C4-2B (cell line): ENCODE results near the gene EEIG1.

Experiments used
- ZFX ChIP-seq: fragments of 450-650 bp; IDR thresholded peaks from 2 replicates; pipeline ENCODE4 v1.6.1; 2017
- TF ChIP-seq, protein P1 (sequence below): fragments of 450-650 bp; conservative IDR thresholded peaks from 2 replicates; pipeline ENCODE4 v1.5.1; 2017; ENCODE audit warnings: mild to moderate bottlenecking

- TF ChIP-seq, protein P1, sequence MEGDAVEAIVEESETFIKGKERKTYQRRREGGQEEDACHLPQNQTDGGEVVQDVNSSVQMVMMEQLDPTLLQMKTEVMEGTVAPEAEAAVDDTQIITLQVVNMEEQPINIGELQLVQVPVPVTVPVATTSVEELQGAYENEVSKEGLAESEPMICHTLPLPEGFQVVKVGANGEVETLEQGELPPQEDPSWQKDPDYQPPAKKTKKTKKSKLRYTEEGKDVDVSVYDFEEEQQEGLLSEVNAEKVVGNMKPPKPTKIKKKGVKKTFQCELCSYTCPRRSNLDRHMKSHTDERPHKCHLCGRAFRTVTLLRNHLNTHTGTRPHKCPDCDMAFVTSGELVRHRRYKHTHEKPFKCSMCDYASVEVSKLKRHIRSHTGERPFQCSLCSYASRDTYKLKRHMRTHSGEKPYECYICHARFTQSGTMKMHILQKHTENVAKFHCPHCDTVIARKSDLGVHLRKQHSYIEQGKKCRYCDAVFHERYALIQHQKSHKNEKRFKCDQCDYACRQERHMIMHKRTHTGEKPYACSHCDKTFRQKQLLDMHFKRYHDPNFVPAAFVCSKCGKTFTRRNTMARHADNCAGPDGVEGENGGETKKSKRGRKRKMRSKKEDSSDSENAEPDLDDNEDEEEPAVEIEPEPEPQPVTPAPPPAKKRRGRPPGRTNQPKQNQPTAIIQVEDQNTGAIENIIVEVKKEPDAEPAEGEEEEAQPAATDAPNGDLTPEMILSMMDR = no peak
- TF ChIP-seq ZFX = no peak
Measured at GRCh38 chr9:127945942-127946341, 34.8 kb downstream of the EEIG1 start.
